Stomach (tissue), 9 donors: ENCODE measurements around the gene RYR1. TPM values are rescaled to one million over a fixed set of nuclear protein-coding genes. Genes with fewer than 3 reads are reported as not detected.

Source experiments
- DNase-seq, 2 donors: peaks; one replicate each; pipeline versions ENCODE4 v3.0.0 to v3.0.0-alpha.2; 2013 to 2019
- H3K27ac ChIP-seq, 5 donors: fragments of 200-600 bp in 4 of 5; sonication (generic) in 4 of 5; one replicate each; pipeline ENCODE4 v1.5.1; 2013 to 2019; ENCODE audit warnings: mild to moderate bottlenecking in 1 of 5, moderate library complexity in 1 of 5
- H3K27me3 ChIP-seq, 3 donors: fragments of 200-600 bp; sonication (generic); one replicate each; pipeline ENCODE4 v1.5.1; 2017 to 2019; ENCODE audit warnings: mixed run types in 1 of 3
- H3K36me3 ChIP-seq, 4 donors: fragments of 200-600 bp; sonication (generic); 1 replicate in 3 of 4; 2 replicates in 1 of 4; pipeline ENCODE4 v1.5.1; 2016 to 2019
- H3K4me1 ChIP-seq, 4 donors: fragments of 200-600 bp; sonication (generic); one replicate each; pipeline ENCODE4 v1.5.1; 2016 to 2019
- H3K4me3 ChIP-seq, 4 donors: fragments of 200-600 bp; sonication (generic) in 3 of 4; one replicate each; pipeline ENCODE4 v1.5.1; 2016 to 2019; ENCODE audit warnings: mild to moderate bottlenecking in 1 of 4
- H3K9me3 ChIP-seq, 4 donors: fragments of 200-600 bp; sonication (generic); one replicate each; pipeline ENCODE4 v1.5.1; 2016 to 2019
- EP300 ChIP-seq: sonication (generic); formaldehyde crosslinking; IDR thresholded peaks from one replicate; pipeline ENCODE4 v1.6.1; 2017; ENCODE audit warnings: antibody characterized with exemption
- POLR2A ChIP-seq, 4 donors: fragments of 450-650 bp; IDR thresholded peaks; one replicate each; pipeline ENCODE4 v1.6.1; 2016; ENCODE audit warnings: antibody characterized with exemption in 4 of 4, control low read depth in 2 of 4, mild to moderate bottlenecking in 1 of 4, moderate library complexity in 1 of 4
- POLR2AphosphoS5 ChIP-seq, 3 donors: sonication (generic); formaldehyde crosslinking; IDR thresholded peaks; one replicate each; pipeline ENCODE4 v1.6.1; 2016; ENCODE audit warnings: antibody characterized with exemption in 3 of 3
- WGBS, 5 donors: extraction: QIAGEN DNeasy Blood & Tissue Kit in 3 of 5; methylation state at CpG; one replicate each; pipeline versions ENCODE4 v1.1.5 to v1.1.7; 2013 to 2018; 5-methylcytosine and 5-hydroxymethylcytosine counted together
- intact Hi-C: fragments of 100-400 bp; cut with DNase I; formaldehyde crosslinking; loops from one replicate; pipeline ENCODE4 v1.15.1; 2023; ENCODE audit warnings: low total_unique reads
- polyA plus RNA-seq, 3 donors: library from polyadenylated mRNA; stranded (reverse); fragments of 200-250 nt; gene quantifications; one replicate each; pipeline ENCODE4 v1.2.3, GENCODE V29; 2013
- total RNA-seq, 5 donors: library from RNA; depleted of rRNA; stranded (reverse); fragments of >200 nt; gene quantifications; one replicate each; pipeline versions ENCODE4 v1.1.0 to v1.2.3, GENCODE V29; 2014 to 2016
- TF ChIP-seq, protein P1 (sequence below), 7 experiments: fragments of 450-650 bp in 4 of 7; fragments of 200-600 bp in 3 of 7; sonication (generic) in 3 of 7; IDR thresholded peaks; one replicate each; pipeline ENCODE4 v1.5.1; 2016 to 2019; ENCODE audit warnings: antibody characterized with exemption in 7 of 7, control low read depth in 2 of 7, mild to moderate bottlenecking in 1 of 7
- donor health status: healthy with polysubstance abuse.
- donor health status: Bipolar disorder and iron deficiency.
- donor health status: healthy.

Gene RYR1
- total and polyA plus RNA-seq, 8 donors = under 0.01 to 10.7 (median 1.2) TPM

DNA sequence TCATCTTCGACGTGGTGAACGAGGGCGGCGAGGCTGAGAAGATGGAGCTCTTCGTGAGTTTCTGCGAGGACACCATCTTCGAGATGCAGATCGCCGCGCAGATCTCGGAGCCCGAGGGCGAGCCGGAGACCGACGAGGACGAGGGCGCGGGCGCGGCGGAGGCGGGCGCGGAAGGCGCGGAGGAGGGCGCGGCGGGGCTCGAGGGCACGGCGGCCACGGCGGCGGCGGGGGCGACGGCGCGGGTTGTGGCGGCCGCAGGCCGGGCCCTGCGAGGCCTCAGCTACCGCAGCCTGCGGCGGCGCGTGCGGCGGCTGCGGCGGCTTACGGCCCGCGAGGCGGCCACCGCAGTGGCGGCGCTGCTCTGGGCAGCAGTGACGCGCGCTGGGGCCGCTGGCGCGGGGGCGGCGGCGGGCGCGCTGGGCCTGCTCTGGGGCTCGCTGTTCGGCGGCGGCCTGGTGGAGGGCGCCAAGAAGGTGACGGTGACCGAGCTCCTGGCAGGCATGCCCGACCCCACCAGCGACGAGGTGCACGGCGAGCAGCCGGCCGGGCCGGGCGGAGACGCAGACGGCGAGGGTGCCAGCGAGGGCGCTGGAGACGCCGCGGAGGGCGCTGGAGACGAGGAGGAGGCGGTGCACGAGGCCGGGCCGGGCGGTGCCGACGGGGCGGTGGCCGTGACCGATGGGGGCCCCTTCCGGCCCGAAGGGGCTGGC, 131.6 kb downstream of the RYR1 start:
- H3K27me3 ChIP-seq = peaks cover 7 to 57% (median 16%) of the 10 kb centered on the region in 3 donors
- H3K4me1 ChIP-seq = peaks cover 4 to 7% (median 5%) of the 10 kb centered on the region in 4 donors
- peak overlapping the region; percentile 29 to 45 (median 34) for H3K4me3 ChIP-seq
- 1 to 7% (median 3%) methylated on average over 25 to 110 of the region's 111 CpGs for WGBS, 5 donors
- intact Hi-C loops = no loop called here
- no peak for TF ChIP-seq POLR2AphosphoS5 (IDR thresholded peaks at IDR 0.05)
- TF ChIP-seq POLR2A (IDR thresholded peaks at IDR 0.05) = no peak
- no peak for TF ChIP-seq EP300
- TF ChIP-seq, protein P1, sequence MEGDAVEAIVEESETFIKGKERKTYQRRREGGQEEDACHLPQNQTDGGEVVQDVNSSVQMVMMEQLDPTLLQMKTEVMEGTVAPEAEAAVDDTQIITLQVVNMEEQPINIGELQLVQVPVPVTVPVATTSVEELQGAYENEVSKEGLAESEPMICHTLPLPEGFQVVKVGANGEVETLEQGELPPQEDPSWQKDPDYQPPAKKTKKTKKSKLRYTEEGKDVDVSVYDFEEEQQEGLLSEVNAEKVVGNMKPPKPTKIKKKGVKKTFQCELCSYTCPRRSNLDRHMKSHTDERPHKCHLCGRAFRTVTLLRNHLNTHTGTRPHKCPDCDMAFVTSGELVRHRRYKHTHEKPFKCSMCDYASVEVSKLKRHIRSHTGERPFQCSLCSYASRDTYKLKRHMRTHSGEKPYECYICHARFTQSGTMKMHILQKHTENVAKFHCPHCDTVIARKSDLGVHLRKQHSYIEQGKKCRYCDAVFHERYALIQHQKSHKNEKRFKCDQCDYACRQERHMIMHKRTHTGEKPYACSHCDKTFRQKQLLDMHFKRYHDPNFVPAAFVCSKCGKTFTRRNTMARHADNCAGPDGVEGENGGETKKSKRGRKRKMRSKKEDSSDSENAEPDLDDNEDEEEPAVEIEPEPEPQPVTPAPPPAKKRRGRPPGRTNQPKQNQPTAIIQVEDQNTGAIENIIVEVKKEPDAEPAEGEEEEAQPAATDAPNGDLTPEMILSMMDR (IDR thresholded peaks at IDR 0.05) = no peak
- H3K27ac ChIP-seq = no peak overlapping the region
- peak in 1 of 2 donors; percentile 60 for DNase-seq
- no peaks in the 10 kb centered on the region for H3K36me3 ChIP-seq
- no peaks in the 10 kb centered on the region for H3K9me3 ChIP-seq

DNA sequence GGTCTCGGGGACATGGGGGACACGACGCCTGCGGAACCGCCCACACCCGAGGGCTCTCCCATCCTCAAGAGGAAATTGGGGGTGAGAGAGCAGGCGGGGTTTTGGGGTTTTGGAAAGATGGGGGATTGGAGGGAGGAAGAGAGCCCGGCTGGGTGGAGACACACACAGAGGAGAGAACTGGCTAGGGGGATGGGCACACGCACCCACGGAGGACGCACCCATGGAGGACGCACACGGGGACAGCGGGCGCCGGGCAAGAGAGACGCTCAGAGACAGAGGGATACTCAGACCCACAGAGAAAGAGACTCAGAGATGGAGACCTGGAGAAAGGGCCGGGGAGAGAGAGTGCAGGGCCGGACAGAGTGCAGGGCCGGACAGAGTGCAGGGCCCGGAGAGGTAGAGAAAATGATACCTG, 132.2 kb downstream of the RYR1 start:
- no peaks in the 10 kb centered on the region for H3K36me3 ChIP-seq
- DNase-seq = no peak
- peak overlapping the region; percentile 29 to 45 (median 34) for H3K4me3 ChIP-seq
- H3K4me1 ChIP-seq = peaks cover 4 to 7% (median 5%) of the 10 kb centered on the region in 4 donors
- no peaks in the 10 kb centered on the region for H3K9me3 ChIP-seq
- TF ChIP-seq POLR2AphosphoS5 (IDR thresholded peaks at IDR 0.05) (no peak), POLR2A (IDR thresholded peaks at IDR 0.05) (no peak), EP300 (no peak)
- TF ChIP-seq, protein P1 (IDR thresholded peaks at IDR 0.05) = no peak
- 59 to 65% (median 63%) methylated on average over 21 of the region's 21 CpGs for WGBS, 5 donors
- H3K27me3 ChIP-seq = peaks cover 7 to 57% (median 16%) of the 10 kb centered on the region in 3 donors
- intact Hi-C loops = no loop called here
- H3K27ac ChIP-seq = no peak overlapping the region

DNA sequence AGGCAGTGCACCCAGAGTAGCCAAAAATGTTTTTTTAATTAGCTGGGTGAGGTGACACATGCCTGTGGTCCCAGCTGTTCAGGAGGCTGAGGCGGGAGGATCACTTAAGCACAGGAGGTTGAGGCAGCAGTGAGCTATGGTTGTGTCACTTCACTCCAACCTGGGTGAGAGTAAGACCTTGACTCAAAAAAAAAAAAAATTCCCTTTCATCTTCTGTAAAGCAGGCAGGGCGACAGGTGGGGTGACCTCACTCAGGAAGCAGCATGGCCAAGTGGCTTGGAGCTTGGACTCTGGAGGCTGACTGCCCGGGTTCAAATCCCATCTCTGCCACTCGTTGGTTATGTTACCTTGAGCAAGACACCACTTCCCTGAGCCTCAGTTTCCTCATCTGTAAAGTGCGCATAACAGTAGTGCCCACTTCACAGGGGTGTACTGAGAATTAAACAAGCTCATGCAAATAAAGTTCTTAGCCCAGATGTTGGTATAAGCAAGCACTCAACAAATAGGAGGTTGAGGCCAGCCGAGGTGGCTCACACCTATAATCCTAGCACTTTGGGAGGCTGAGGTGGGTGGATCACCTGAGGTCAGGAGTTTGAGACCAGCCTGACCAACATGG, 136.0 kb downstream of the RYR1 start:
- H3K27ac ChIP-seq = no peak overlapping the region
- 76 to 88% (median 85%) methylated on average over 6 of the region's 6 CpGs for WGBS, 5 donors
- no peak for DNase-seq
- TF ChIP-seq, protein P1 (IDR thresholded peaks at IDR 0.05) = no peak
- intact Hi-C loops = no loop called here
- H3K9me3 ChIP-seq = no peaks in the 10 kb centered on the region
- H3K27me3 ChIP-seq = peaks cover 7 to 36% (median 14%) of the 10 kb centered on the region in 3 donors
- no peak overlapping the region for H3K4me3 ChIP-seq
- H3K36me3 ChIP-seq = no peaks in the 10 kb centered on the region
- peaks cover 4 to 7% (median 5%) of the 10 kb centered on the region in 4 donors for H3K4me1 ChIP-seq

DNA sequence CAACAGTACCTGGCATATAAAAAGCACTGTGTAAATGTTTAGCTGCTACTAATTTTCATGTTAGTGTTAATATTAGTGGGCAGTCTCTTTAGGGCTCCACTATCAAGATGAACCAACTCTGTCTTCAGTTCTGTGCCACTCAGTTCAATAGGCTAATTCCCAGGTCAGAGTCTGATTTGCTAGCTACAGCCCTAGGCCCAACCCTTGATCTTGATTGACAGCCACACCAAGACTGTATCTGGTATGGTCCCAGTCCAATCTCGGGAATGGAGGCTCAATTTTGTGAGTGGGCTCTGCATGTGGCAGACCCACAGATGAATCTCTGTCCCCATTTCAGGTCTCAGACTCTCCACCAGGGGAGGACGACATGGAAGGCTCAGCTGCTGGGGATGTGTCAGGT, 138.2 kb downstream of the RYR1 start:
- Histone ChIP-seq H3K4me1 (no peaks in the 10 kb centered on the region), H3K9me3 (no peaks in the 10 kb centered on the region), H3K27me3 (peaks cover 0 to 16% (median 0%) of the 10 kb centered on the region in 3 donors), H3K36me3 (no peaks in the 10 kb centered on the region), H3K4me3 (no peak overlapping the region), H3K27ac (no peak overlapping the region)
- 86 to 100% (median 90%) methylated on average over 2 of the region's 2 CpGs for WGBS, 5 donors
- DNase-seq = no peak
- intact Hi-C loops = loop anchor here (5.0 kb wide), 1 partner anchor 941 kb away; no protein-coding TSS in a partner anchor
- TF ChIP-seq EP300 (no peak), POLR2A (IDR thresholded peaks at IDR 0.05) (no peak), POLR2AphosphoS5 (IDR thresholded peaks at IDR 0.05) (no peak)
- TF ChIP-seq, protein P1 (IDR thresholded peaks at IDR 0.05) = no peak
